G401.6 (cell line): ENCODE results near the gene GRK6.
"Not testable (repeated sequence)": the region's sequence is repeated elsewhere in the genome, so short reads cannot be mapped to it uniquely, and the experiment has no call there.

Experiments
- FAIRE-seq: peaks from 2 replicates; lab custom pipeline; 2012; peaks lifted over from hg19 to GRCh38; lab: Jason Lieb, UNC

The GRK6 gene

DNA sequence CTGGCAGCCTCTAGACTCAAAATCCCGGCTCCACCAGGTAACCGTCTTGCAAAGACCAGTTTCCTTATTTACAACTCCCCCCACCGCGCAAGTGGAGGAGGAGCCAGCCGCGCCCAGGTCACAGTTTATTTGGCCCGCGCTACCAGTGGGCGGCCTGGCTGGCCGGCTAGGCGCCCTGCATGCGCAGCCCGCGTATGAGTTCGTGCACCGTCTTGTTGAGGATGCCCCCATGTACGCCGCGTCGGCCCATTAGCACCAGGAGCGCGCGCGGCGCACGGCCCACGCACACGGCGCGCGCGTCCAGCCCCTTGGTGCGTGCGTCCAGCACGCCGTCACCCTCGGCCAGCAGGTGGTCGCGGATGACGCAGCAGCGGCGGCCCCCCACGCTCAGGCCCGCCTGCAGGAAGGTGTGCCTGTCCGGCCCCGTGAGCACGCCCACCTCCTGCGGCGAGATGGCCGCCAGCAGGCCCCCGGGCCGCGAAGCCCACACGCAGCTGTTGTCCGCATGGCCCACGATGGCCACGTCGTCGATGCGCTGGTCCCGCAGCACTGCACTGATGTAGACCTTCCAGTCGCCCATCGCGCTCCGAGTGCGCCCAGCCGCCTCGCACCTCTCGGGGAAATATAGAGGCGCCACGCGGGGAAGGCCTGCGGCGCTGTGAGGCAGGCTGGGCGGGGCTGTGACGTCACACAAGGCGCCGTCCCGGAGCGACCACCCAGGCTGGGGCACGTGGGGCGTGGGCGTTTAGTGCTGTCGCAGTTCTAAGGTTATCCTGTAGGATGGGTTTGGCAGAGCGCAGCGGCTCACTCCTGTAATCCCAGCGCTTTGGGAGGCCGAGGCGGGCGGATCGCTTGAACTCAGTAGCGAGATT is 26.2 kb upstream of the GRK6 start, which contains the start of gene PFN3:
Gene PFN3 (minus strand): TSS at position 665 of the 872 bp plus-strand sequence. CDS start 85 bp downstream, at position 580.
- no peak for FAIRE-seq

DNA sequence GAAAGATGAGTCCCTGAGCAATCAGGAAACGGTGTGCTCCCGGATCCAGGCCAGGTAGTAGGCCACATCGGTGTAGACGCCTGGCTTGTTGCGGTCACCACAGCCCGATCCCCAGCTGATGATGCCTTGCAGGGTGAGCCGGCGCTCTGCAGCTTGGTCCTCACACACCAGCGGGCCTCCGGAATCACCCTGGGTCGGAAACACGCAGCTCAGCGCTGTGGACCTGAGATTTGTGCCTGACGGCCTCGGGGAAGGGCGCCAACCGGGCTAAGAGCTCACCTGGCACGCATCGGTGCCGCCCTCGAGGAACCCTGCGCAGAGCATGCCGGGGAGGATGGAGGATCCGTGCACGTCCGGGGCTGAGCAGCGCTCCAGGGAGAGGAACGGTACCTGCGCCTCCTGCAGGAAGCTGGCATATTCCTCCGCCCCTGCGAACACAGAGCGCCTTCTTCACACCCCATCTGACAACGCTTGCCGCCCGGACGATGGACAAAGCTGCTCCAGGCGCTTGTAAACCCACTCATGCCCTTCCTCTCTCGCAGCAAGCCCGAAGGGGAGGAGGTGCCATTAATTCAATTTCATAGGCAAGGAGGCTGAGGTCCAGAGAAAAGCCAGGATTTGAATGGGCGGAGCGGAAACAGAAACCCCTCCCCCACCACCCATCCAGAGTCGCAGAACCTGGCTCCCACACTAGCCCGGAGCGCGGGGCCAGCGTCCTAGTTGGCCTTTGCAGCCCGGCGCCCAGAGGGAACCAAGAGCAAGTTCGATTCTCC is 24.0 kb upstream of the GRK6 start:
- FAIRE-seq = no peak

DNA sequence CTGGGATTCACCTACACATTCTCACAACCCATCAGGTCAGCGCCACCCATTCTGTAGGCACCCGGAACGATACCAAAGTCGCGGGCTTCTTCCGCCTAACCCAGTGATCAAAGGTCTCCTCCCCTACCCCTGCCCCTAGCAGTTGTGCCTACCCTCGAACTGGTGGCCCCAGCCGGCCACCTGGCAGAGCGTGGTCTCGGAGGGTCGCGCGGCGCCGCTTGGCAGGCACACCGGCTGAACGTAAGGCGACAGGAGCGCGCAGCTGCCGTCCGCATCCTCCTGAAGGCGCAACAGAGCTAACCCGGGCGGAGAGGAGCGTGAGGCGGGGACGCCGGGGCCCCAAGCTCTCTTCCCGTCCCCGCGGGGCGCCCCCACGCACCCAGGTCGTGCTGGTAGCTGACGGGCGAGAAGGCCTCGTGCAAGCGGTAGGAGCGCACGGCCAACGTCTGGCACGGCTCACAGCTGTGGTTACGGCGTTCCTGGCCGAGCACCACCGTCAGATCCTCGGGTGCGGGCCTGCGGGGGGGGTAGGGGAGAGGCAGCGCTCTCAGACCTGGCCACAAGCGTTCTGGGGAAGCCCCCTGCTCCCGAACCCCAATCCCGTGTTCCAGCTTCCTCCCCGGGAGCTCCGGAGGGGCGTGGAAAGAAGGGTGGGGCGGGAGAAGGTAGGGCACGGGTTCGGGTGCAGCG is 23.2 kb upstream of the GRK6 start:
- FAIRE-seq = no peak

DNA sequence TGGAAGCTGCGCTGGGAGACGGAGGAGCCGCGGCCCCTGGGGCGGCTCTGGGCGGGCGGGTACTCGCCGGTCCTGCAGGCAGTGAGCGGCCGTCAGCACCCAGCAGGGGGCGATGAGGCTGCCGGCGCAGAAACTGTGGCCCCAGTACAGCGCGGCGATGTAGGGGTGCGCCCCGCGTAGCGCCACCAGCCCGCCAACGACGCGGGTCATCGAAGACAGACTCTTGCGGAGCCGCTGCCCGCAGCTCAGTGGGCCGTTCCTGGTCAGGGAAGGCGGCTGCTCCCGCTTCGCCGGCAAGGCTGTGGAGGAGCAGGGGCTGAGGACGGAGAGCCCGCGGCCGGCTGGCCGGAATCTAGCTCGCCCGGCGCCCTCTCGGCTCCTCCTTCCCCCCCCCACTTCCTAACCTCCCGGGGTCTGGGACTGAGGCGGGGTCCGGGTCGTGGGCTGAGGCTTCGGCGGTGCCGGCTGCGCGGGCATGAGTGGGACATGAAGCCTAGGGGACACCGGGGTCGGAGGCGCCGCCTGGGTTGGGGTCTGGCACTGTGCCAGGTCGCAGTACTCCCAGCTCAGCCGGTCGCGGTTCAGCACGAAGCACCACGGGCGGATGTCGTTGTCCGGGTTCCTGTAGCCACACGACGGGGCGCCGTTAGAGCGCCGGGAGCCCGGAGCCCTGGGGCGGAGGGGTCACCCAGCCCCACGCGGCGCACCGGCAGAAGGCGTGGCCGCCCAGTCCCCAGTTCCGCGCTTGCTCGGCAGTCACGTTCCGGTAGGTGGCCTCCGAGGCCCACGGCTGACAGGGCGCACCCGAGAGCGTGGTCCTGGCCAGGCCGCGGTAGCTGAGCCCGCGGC is 22.5 kb upstream of the GRK6 start:
- FAIRE-seq = no peak

DNA sequence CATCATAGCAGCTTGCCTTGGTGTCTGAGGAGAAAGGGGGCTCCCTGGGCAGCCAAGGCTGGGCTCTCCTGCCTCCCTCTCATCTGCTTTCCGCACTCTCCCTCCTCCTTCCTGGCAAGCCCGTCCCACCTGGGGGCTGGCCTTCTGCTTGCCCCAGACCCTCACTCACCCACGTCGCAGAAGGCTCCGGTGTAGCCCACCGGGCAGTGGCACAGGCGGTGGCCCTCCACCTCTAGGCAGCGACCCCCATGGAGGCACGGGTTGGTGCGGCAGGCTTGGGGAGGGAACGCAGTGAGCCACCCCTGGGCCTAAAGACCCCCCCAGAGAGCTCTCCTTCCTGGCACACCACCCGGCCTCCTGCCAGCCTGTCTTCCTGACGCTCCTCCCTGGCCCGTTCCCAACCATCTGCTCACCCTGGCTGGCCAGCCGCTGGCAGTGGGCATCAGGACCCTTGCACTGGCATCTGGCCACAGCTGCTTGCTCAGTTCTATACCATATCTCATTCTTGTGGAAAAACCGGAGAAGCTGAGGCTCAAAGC is 21.8 kb upstream of the GRK6 start:
- no peak for FAIRE-seq

DNA sequence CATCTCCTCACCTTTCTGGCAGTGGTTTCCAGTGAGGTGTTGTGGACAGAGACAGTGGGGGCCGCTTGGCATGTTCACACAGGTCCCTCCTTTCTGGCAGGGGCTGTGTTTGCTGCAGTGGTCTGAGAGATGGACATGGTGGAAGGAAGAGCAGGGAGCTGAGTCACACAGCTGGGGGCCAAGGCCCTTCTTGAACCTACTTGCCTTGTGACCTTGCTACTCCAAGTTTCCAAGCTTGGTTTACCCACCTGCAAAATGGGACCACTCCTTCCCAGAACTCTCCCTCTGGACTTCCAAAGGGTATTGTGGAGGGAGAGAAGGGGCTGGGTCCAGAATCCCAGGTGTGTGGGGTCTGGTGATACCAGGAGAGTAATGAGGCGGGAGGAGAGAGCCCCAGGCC is 21.2 kb upstream of the GRK6 start:
- FAIRE-seq = no peak

DNA sequence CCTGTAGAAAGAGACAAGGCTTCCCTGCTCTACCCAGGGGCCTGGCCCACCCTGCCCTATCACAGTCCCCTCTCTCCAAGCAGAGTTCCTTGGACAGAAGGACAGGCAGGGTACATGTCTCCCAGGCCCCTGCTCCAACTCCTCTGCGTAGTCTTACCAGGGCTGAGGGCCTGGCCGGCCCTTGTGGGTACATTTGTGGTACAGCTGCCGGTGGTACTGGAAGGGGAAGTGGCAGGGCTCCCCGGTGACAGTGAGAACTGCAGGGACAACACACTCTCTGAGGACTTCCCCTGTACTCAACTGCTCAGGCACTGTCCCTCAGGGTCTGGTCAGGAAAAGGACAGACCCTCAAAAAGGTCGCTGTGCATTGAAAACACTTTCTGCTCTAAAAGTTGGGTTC is 20.7 kb upstream of the GRK6 start:
- FAIRE-seq = no peak

DNA sequence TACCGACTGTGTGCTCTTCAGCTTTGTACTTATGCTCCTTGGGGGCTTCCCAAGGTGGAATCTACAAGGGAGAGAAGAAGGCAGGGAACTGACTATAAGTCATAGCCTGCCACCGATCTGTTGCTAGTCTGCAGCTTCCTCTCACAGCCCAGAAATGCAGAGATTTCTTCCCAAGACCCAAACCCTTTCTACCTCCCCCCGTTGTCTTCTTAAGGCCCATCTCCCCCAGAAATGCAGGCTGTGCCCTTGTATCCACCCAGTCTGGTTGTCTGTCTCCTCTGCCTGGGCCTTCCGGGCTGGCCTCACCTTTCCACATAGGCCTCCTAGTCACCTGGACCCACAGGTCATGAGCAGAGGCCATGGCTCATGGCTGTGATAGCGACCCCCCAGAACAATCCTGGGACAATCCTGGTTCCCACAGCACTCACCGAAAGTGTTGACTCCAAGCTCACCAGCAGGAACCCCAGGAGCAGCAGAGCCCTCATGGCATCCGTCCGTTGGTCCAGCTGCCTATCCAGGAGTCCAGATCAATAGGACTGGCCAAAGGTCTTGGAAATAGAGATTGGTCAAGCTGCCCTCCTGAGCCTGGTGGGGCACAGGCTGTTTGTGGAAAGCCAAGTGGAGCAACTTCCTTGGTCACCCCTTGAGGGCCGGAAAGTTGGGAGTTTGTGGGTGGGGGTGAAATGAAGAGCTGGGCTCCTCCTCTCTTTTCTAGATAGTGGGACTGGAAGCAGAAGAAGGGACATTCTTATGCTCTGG is 17.3 kb upstream of the GRK6 start, which contains the start of gene F12:
Gene F12 (minus strand): TSS at position 522 of the 759 bp plus-strand sequence. CDS start 37 bp downstream, at position 485.
- FAIRE-seq = no peak

DNA sequence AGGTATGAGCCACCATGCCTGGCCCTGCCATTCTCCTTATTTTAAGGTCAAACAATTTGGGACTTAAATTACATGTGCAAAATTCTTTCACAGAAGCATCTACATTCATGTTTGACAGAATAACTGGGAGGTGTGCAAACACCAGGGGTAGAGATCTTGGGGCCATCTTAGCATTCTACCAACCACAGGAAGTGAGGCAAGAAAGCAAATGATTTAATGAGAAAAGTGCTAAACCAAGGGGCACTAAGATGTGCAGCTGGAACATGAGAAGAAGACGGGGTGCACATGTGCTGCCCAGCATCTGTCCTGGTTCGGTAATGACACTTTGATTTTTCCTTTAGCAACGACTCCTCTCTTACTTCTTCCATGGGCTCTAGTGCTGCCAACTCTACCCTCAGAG is 15.9 kb upstream of the GRK6 start:
- FAIRE-seq = no peak

DNA sequence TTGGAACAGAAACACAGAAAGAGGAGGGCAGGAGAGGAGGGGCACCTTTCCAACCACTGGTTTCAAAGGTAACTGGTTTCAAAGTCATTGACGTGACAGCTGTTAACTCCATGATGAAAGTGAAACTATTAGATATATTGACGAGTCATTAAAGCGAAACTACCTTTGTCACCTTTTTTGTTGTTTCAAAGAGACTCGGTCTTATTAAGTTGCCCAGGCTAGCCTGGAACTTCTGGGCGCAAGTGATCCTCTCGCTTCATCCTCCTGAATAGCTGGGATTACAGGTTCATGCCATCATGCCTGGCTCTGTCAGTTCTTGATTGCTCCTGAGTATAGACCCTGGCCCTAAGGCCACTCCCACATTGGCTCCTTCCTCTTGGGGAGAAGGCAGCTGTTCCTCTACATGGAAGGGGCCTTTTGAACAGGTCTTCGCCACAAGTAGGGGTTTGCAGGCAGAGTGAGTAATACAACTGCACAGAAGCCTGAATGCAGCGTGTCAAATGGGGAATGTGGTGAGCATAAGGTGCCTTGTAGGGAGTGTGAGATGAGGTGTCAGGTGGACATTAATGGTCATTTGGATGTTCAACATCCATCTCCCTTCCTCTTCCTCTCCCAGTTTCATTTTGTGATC is 13.8 kb upstream of the GRK6 start:
- FAIRE-seq = no peak

DNA sequence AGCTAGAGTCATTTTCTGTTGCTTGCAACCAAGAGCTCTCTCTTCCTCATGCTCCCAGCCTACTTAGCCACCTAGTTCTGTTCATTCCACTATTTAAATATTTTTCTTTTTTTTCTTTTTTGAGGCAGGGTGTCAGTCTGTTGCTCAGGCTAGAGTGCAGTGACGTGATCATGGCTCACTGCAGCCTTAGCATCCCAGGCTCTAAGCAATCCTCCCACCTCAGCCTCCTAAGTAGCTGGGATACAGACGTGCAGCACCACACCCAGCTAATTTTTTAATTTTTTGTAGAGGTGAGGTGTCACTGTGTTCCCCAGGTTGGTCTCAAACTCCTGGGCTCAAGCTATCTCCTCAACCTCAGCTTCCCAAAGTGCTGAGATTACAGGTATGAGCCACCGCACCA is 12.0 kb upstream of the GRK6 start:
- FAIRE-seq = no peak

DNA sequence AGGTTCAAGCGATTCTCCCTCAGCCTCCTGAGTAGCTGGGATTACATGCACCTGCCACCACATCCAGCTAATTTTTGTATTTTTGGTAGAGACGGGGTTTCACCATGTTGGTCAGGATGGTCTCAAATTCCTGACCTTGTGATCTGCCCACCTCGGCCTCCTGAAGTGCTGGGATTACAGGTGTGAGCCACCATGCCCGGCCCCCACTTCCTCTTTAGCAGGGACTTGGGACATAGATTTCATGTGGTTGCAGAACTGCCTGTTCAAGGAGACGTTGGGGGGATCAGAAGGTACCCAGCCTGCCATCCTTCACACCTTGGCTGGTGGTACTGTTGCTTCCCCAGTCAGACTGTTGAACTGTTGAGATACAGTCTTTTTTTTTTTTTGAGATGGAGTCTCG is 9.4 kb upstream of the GRK6 start:
- FAIRE-seq = not testable (repeated sequence)

DNA sequence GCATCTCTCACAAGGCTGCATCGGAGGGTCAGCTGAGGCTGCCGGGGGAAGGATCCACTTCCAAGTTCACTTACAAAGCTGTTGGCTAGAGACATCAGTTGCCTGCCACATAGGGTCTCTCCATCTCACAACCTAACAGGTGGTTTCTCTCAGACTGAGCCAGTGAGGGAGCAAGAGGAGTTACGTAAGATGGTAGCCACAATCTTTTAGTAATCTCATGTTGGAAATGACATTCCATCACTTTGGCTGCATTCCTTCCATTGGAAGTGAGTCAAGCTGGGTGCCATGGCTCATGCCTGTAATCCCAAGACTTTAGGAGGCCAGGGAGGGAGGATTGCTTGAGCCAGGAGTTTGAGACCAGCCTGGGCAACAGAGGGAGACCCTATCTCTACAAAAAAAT is 7.4 kb upstream of the GRK6 start:
- FAIRE-seq = no peak

DNA sequence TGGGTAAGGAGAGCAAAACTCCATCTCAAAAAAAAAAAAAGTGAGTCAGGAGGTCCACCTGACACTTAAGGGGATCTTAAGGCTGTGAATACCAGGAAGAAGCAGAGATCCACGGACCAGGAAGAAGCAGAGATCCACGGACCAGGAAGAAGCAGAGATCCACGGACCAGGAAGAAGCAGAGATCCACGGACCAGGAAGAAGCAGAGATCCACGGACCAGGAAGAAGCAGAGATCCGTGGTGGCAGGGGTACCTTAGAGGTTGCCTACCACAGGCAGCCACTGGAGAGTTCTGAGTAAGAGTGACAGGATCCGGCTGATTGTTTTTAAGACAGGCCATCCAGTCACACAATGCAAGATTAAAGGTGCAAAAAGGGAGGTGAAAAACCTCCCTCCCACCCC is 6.0 kb upstream of the GRK6 start:
- FAIRE-seq = not testable (repeated sequence)

DNA sequence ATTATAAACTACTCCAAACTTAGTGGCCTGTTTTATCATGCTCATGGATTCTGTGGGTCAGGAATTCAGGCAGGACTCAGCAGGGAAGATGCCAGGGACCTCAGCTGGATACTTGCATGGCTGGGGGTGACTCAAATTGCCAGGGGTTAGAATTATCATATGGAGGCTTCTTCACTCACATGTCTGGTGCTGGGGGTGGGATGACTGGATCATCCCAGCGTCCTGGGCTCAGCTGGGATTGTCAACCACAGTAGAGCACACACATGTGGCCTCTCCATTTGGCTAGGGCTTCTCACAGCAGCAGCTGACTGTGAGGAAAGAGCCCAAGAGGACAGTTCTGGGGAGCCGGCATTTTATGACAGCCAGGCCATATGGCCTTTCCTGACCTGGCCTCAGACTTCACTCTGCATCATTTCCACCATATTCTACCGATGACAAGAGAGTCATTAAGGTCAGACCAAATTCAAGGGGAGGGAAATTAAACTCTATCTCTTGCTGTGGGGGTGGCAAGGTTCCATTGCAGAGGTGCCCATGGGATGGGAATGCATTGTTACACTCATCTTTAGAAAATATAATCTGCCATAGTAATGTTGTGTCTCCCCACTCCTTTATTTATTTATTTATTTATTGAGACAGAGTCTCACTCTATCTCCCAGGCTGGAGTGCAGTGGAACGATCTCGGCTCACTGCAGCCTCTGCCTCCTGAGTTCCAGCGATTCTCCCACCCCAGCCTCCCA is 5.2 kb upstream of the GRK6 start:
- no peak for FAIRE-seq

DNA sequence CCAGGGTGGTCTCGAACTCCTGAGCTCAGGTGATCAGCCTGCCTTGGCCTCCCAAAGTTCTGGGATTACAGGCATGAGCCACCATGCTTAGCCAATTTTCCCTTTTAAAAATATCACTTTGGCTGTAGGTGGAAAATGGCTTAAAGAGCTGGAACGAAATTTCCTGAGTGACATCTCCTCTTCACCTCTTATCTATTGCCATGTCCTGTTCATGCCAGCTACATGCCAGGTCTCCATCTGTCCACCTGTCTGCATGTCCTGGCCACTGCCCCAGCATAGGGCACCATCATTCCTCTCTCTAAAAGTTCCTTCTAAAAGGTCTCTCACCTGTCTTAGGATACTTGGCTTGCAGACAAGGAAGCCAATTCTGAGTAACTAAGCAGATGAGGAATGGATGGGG is 2.8 kb upstream of the GRK6 start:
- FAIRE-seq = no peak

DNA sequence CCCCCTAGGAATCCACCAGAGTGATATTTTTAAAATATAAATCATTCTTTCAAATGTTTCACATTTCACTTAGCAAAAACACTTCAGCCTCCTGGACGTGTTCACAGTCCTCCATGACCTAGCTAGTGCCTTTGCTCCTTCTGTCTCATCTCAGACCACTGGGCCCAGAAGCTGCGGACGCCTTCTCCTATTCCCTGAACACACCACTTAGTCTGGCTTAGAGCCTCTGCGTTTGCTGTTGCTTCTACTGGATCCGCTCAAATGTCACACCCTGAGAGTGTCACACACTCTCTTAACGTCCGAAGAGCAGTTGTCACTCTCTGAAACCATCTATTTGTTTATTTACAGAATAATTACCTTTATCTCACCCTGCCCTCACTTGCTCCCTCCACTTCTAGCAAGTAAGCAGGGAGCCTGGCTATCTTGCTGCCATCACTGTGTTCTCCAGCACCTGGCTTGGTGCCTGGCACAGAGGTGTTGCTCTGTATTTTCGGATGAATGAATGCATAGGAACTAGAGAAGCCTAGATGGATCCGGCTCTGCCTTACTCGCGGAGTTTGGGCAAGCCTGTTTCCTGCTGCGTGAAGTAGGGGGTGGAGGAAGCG is 1.2 kb upstream of the GRK6 start:
- FAIRE-seq = no peak

DNA sequence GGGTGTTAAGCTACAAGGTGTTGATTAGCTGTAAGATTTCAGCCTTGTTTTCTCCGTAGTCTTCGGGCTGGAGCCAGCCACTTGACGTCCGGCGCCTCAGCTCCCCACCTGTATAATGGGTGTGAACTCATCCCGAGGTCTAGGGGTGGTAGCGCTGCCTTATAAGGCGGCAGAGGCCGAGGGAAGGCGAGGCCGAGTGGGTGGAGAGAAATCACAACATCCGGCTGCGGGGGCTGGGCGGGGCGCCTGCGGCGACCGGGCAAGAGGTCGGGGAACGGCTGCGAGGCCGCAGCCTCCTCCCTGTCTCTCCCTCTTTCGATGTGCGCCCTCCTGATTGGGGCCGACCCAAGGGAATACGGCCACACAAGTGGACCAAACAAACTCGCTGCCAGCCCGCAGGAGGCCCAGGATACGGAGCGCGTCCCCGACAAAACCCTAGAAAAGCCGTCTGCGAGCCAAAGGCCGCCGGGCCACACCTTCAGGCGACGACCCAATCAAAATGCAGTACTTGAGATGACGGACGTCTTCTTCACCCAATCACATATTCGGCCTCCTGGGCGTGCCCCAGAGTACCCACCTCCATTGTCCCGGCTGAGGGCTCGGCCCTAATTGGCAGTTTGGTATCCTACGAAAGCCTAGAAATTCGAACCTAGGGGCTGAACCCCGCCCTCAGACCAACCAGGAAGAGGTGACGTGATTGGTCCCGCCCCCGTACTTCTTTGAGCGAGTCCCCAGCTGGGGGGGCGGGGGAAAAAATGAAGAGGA is 493 bp upstream of the GRK6 start:
- peak; percentile 98 for FAIRE-seq
